Heart right ventricle (tissue), 16 donors: Measurements from ENCODE around the gene GSTM3. TPM values are rescaled to one million over a fixed set of nuclear protein-coding genes. Genes with fewer than 3 reads are reported as not detected.

Source experiments
- ATAC-seq, 8 donors: fragments of 200-7000 bp; cut with Tn5 transposase; one replicate each; pipeline ENCODE4 v1.9.1; 2020; ENCODE audit warnings: mild to moderate bottlenecking in 8 of 8, moderate library complexity in 8 of 8, moderate number of reproducible peaks in 1 of 8
- DNase-seq, 2 donors: peaks; one replicate each; pipeline ENCODE4 v3.0.0-alpha.2; 2020
- H3K27ac ChIP-seq, 10 donors: fragments of 200-600 bp; sonication (generic) in 2 of 10; one replicate each; pipeline versions ENCODE4 v1.5.0 to v1.8.0; 2020 to 2022; ENCODE audit warnings: mild to moderate bottlenecking in 3 of 10
- H3K27me3 ChIP-seq, 7 donors: fragments of 200-600 bp; one replicate each; pipeline ENCODE4 v1.8.0; 2021 to 2022; ENCODE audit warnings: mild to moderate bottlenecking in 2 of 7
- H3K36me3 ChIP-seq, 9 donors: fragments of 200-600 bp; sonication (generic) in 1 of 9; one replicate each; pipeline versions ENCODE4 v1.5.0 to v1.8.0; 2020 to 2022; ENCODE audit warnings: mild to moderate bottlenecking in 2 of 9
- H3K4me1 ChIP-seq, 9 donors: fragments of 200-600 bp; sonication (generic) in 1 of 9; one replicate each; pipeline versions ENCODE4 v1.5.0 to v1.8.0; 2020 to 2022; ENCODE audit warnings: mild to moderate bottlenecking in 4 of 9
- H3K4me3 ChIP-seq, 10 donors: fragments of 200-600 bp; sonication (generic) in 2 of 10; one replicate each; pipeline versions ENCODE4 v1.5.0 to v1.8.0; 2020 to 2022; ENCODE audit warnings: mild to moderate bottlenecking in 7 of 10, moderate library complexity in 2 of 10
- H3K9me3 ChIP-seq, 11 donors: fragments of 200-600 bp in 10 of 11; sonication (generic) in 2 of 11; one replicate each; pipeline versions ENCODE4 v1.5.0 to v1.8.0; 2013 to 2022; ENCODE audit warnings: mild to moderate bottlenecking in 2 of 11, control low read depth in 1 of 11, moderate library complexity in 1 of 11
- WGBS, 2 donors: extraction: QIAGEN DNeasy Blood & Tissue Kit; methylation state at CpG; one replicate each; pipeline ENCODE4 v1.1.7; 2013; ENCODE audit warnings: inconsistent platforms in 1 of 2; 5-methylcytosine and 5-hydroxymethylcytosine counted together
- intact Hi-C, 10 donors: fragments of 100-400 bp; cut with DNase I; formaldehyde crosslinking; loops; one replicate each; pipeline versions ENCODE4 v1.11.1 to v1.14.2; 2022
- polyA plus RNA-seq, 2 donors: library from polyadenylated mRNA; stranded (reverse); fragments of 200-250 nt; gene quantifications; one replicate each; pipeline ENCODE4 v1.2.3, GENCODE V29; 2013
- total RNA-seq, 10 donors: library from RNA; stranded (reverse); fragmentation: NEBNext Ultra II Directional in 3 of 10; extraction: Animal tissue kit (Norgen Biotek cat#: 25700) in 3 of 10; gene quantifications; one replicate each; pipeline versions ENCODE4 v1.2.1 to v1.2.4, GENCODE V29; 2021 to 2023
- TF ChIP-seq, protein P1 (sequence below), 9 donors: fragments of 200-600 bp; sonication (generic) in 2 of 9; IDR thresholded peaks; one replicate each; pipeline versions ENCODE4 v1.5.0 to v1.8.0; 2021 to 2022; ENCODE audit warnings: antibody characterized with exemption in 9 of 9, mild to moderate bottlenecking in 5 of 9, moderate library complexity in 1 of 9
- donor health status: Arrhythmogenic right ventricular cardiomyopathy.
- donor health status: ischemic (EF 13 %, LVEDD 7.1; RV severe dilation, severe dysfunction).
- donor health status: healthy with polysubstance abuse.
- donor health status: DM: no; HTN: yes; CAD: no.
- donor health status: DM: no; HTN: no; CAD: no.
- donor health status: ischemic (EF 25% LVEDD 6.9; RV normal size, moderate dysfunction).
- donor health status: ischemic (EF 25% LVEDD 5.7; RV mildly dilated, moderate dysfunction).
- donor health status: healthy.
- donor health status: DM: yes; HTN: yes; CAD: no.
- donor health status: Ischemic cardiomyopathy.
- donor health status: ischemic (EF 35%, LVEDD 5.7; RV mildly dilated, moderate dysfunction).
- donor health status: nonischemic (EF 11% LVEDD 7.7; RV severe dilation, severe dysfunction).
- donor health status: DM: yes; HTN: yes; CAD: no.
- donor health status: PGD.
- donor health status: ischemic (EF 29% LVEDD 5.4; RV normal size, mild dysfunction).
- donor health status: nonischemic (EF 23%, LVEDD 6.1; RV moderate dilation, normal function).

Gene GSTM3
- total and polyA plus RNA-seq, 12 donors: 49.0 to 289 (median 99.3) TPM

DNA sequence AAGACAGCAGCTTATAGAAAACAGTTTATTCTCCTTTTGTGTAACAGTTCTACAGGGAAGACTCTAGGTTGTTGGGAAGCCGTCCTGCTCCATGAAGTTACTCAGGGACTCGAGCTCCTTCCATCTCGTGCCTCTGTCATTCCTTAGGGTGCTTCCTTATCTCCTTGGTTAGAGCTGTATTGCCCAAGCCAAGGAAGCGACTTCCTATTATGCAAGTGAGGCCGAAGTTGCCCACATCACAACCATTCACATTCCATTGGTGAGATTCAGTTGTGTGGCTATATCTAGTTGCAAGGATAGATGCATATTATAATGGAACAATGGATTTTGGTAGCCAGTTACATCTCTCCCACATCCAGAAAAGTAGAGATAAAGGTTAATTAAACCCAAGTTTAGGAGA lies 19.8 kb downstream of the GSTM3 start:
- ATAC-seq (no peak), DNase-seq (no peak)
- Histone ChIP-seq H3K36me3 (no peaks in the 10 kb centered on the region), H3K4me3 (no peak overlapping the region), H3K27me3 (no peaks in the 10 kb centered on the region), H3K9me3 (no peaks in the 10 kb centered on the region), H3K4me1 (peaks cover 0 to 8% (median 0%) of the 10 kb centered on the region in 9 donors), H3K27ac (no peak overlapping the region)
- TF ChIP-seq, protein P1, sequence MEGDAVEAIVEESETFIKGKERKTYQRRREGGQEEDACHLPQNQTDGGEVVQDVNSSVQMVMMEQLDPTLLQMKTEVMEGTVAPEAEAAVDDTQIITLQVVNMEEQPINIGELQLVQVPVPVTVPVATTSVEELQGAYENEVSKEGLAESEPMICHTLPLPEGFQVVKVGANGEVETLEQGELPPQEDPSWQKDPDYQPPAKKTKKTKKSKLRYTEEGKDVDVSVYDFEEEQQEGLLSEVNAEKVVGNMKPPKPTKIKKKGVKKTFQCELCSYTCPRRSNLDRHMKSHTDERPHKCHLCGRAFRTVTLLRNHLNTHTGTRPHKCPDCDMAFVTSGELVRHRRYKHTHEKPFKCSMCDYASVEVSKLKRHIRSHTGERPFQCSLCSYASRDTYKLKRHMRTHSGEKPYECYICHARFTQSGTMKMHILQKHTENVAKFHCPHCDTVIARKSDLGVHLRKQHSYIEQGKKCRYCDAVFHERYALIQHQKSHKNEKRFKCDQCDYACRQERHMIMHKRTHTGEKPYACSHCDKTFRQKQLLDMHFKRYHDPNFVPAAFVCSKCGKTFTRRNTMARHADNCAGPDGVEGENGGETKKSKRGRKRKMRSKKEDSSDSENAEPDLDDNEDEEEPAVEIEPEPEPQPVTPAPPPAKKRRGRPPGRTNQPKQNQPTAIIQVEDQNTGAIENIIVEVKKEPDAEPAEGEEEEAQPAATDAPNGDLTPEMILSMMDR (IDR thresholded peaks at IDR 0.05): no peak
- intact Hi-C loops: no loop called here
- 77 to 81% methylated on average over 5 of the region's 5 CpGs for WGBS, 2 donors

DNA sequence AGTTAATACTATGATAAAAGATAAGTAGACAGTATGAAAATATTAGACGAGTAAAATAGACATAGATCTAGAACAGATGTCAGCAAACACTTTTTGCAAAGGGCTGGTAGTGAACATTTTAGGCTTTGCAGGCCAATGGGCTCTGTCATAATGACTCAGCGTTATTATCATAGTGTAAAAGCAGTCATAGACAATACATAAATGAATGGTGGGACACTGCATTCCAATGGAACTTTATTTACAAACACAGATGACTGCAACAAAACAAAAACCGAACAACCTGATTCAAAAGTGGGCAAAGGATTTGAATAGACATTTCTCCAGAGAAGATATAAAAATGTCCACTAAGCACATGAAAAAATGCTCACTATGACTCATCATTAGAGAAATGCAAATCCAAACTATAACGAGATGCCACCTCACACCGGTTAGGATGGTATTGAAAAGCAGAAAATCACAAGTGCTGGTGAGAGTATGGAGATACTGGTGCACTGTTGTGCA lies 21.5 kb downstream of the GSTM3 start:
- TF ChIP-seq, protein P1 (IDR thresholded peaks at IDR 0.05): no peak
- WGBS, 2 donors: 80 to 87% methylated on average over 5 of the region's 5 CpGs
- intact Hi-C loops: loop anchor here in 4 of 10 donors (2.0 to 5.0 kb wide), 2 partner anchors 53 kb away; no protein-coding TSS in a partner anchor
- no peak overlapping the region for H3K4me3 ChIP-seq
- peaks cover 0 to 8% (median 0%) of the 10 kb centered on the region in 9 donors for H3K4me1 ChIP-seq
- no peaks in the 10 kb centered on the region for H3K9me3 ChIP-seq
- no peak for ATAC-seq
- no peak for DNase-seq
- H3K27me3 ChIP-seq: no peaks in the 10 kb centered on the region
- no peaks in the 10 kb centered on the region for H3K36me3 ChIP-seq
- H3K27ac ChIP-seq: no peak overlapping the region

DNA sequence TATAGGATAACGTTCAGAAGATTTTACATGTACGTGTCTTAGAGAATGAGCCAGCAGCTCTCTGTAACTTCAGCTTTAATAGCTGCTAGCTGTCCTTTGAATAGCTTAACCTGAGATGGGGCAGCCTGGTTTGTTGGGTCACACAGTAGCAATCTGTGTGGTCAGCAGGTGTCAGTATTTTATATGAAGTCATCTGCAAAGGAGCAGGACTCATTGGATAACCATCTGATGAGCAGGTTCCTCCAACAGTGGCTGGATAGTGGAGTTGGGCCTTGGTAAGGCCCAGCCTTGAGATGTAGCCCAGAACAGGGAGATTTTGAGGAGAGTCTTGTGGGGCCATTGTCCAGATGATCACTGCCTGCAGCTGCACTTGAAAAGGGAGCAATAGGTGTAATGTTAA lies 22.3 kb downstream of the GSTM3 start:
- DNase-seq (no peak), ATAC-seq (peak in 6 of 8 donors; percentile 37 to 77 (median 62))
- Histone ChIP-seq H3K9me3 (no peaks in the 10 kb centered on the region), H3K4me1 (peaks cover 0 to 8% (median 0%) of the 10 kb centered on the region in 9 donors), H3K27ac (no peak overlapping the region), H3K4me3 (no peak overlapping the region), H3K27me3 (no peaks in the 10 kb centered on the region), H3K36me3 (no peaks in the 10 kb centered on the region)
- 78 to 89% methylated on average over 2 of the region's 2 CpGs for WGBS, 2 donors
- TF ChIP-seq, protein P1 (IDR thresholded peaks at IDR 0.05): peak in 6 of 9 donors; percentile 20 to 47 (median 42)
- intact Hi-C loops: loop anchor here in 6 of 10 donors (1.0 to 5.0 kb wide), 3 partner anchors 54 to 55 kb away; no protein-coding TSS in a partner anchor

DNA sequence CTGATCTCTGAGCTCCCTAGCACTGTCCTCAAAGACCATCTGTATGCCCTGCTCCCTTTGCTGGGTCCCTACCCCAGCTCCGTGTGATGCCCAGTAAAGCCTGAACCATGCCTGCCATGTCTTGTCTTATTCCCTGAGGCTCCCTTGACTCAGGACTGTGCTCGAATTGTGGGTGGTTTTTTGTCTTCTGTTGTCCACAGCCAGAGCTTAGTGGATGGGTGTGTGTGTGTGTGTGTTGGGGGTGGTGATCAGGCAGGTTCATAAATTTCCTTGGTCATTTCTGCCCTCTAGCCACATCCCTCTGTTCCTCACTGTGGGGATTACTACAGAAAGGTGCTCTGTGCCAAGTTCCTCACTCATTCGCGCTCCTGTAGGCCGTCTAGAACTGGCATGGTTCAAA lies 23.1 kb downstream of the GSTM3 start:
- intact Hi-C loops: loop anchor here in 6 of 10 donors (1.0 to 5.0 kb wide), 3 partner anchors 55 to 56 kb away; no protein-coding TSS in a partner anchor
- 86 to 91% methylated on average over 5 of the region's 5 CpGs for WGBS, 2 donors
- TF ChIP-seq, protein P1 (IDR thresholded peaks at IDR 0.05): no peak
- H3K4me1 ChIP-seq: peaks cover 0 to 8% (median 0%) of the 10 kb centered on the region in 9 donors
- ATAC-seq (no peak), DNase-seq (no peak)
- no peaks in the 10 kb centered on the region for H3K27me3 ChIP-seq
- H3K27ac ChIP-seq: no peak overlapping the region
- H3K36me3 ChIP-seq: no peaks in the 10 kb centered on the region
- no peaks in the 10 kb centered on the region for H3K9me3 ChIP-seq
- H3K4me3 ChIP-seq: no peak overlapping the region
